Measurements from ENCODE around the gene RALGDS.
"Not testable (repeated sequence)": the region's sequence is repeated elsewhere in the genome, so short reads cannot be mapped to it uniquely, and the experiment has no call there.

Gene RALGDS

DNA sequence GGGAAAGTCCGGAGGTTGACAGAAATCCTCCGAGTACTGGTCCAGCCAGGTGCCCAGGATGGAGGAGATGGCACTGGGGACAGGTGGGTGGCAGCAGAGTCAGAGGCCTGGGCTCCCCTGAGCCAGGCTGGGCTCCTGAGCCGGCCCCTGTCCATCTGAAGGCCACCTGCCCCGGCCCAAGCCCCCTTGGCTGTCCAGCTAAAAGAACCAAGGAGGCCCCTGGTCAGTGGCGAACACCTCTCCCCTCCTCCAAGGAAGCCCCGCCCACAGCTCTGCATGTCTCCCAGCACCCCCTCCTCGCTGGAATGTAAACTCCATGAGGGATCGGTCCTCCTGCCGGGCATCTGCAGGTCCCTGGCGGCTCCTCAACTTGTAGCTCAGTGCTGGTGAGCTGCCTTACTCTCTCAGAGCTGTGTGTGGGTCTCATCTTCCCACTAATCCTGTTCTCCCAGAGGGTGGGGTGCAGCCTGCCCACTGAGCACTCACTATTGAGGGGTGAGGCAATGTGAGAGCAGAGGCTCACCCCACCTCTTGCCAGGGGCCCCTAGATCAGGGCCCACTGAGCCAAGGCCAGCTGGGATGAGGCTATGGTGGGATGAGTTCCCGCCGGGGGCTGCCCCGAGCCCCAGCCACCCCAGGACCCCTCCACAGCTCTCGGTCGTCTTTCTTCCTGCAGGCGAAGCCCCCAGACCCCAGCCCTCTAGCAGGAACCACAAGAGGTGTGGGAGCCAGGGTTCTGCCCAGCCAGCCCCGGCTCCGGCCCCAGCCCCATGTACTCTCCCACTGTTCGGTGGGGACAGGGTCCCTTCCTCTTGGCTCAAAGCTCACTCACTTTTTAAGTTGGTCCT, 12.0 kb downstream of the RALGDS start:
- DNase-seq (ENCODE audit: low read depth in 4 of 4, low spot score in 1 of 4) = no peak

DNA sequence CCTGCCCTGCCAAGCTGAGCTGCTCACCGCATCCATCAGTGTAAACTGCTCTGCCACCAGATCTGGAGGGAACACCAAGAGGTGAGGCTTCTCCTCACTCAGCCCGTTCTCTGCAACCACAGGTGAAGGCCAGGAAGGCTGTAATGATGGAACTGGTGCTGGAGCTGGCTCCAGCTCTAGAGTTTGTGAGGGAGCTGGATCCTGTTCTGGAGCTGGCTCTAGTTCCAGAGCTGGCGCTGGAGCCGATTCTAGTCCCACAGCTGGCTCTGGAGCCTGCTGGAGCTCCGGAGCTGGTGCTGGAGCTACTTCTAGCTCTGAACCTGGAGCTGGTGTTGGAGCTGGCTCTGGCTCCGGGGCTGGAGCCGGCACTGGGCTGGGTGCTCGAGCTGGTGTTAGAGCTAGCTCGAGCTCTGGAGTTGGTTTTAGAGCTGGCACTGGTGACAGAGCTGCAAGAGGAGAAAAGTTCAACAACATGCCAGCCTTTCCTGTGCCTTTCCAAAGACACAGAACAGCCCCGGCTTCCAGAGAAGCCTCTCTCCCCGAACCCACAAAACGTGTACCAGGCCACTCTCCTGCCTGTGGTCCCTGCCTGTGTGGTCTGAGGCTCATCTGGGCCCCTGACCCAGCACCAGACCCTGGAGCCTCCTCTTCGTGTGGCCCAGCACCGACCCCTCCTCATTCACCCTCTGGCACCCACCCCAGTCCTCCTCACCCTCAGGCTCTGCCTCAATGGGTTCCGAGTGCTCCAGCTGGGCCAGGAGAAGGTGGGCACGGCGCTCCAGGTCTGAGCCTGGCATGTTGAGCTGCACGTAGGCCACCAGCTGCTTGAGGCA, 12.9 kb downstream of the RALGDS start:
- DNase-seq (ENCODE audit: low read depth in 4 of 4, low spot score in 1 of 4) = no peak

- no peak for DNase-seq (ENCODE audit: low read depth in 4 of 4, low spot score in 1 of 4)
Observed at GRCh38 chr9:133107245-133107722, 13.8 kb downstream of the RALGDS start.

DNA sequence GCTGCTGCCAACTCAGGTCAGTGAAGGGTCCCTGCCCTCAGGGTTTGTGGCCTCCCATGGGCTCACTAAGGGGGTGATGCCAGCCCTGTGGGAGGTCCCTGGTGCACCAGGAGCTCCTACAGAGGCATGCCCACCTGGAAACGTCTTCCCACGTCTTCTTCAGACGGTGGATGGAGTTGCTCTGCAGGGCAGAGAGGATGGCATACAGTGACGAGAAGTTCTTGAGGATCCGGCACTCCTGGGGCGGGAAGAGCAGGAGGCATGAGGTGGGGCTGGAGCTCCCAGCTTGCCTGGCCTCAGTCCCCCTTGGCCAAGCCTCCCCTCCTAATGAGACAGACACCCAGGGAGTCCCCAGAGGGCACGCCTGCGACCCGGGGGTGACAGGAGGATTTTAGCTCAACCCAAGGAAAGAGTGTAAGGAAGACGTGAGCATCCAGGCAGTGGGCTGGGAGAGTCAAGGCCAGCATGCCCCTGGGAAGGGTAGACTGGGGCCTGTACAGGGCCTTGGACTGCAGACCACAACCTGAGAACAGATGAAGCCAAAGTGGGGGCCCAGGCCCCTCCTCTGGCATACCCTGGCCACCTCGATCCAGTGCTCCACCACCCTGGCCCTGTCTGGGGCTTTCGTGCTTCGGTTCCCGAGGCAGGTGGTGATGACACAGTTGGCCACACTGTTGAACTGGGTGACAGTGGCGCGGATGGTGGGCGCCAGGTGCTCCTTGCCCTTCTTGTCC, 14.4 kb downstream of the RALGDS start:
- no peak for DNase-seq (ENCODE audit: low read depth in 4 of 4, low spot score in 1 of 4)

DNA sequence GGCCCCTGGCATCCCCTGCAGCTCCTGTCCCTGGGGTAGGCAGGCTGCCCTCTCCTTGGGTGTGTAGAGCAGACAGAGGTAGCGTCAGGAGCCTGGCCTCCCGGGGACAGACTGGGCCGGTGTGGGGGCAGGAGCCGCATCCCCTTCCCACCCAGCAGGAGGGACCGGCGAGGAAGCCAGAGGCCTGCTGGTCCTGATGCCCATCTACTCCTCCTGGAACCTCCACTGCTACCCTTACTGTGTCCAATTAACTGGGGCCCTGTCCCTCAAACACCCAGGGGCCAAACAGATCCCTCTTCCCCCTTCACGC, 15.6 kb downstream of the RALGDS start:
- DNase-seq (ENCODE audit: low read depth in 4 of 4, low spot score in 1 of 4) = no peak

GRCh38 chr9:133104718-133105460, 16.2 kb downstream of the RALGDS start:
- DNase-seq (ENCODE audit: low read depth in 4 of 4, low spot score in 1 of 4) = no peak

GRCh38 chr9:133103987-133104505, 17.0 kb downstream of the RALGDS start:
- no peak for DNase-seq (ENCODE audit: low read depth in 4 of 4, low spot score in 1 of 4)

GRCh38 chr9:133103183-133103986, 17.7 kb downstream of the RALGDS start:
- peak in 1 of 4 experiments; percentile 34 for DNase-seq (ENCODE audit: low read depth in 4 of 4, low spot score in 1 of 4)

- no peak for DNase-seq (ENCODE audit: low read depth in 4 of 4, low spot score in 1 of 4)
Observed at GRCh38 chr9:133102190-133103021, 18.6 kb downstream of the RALGDS start.

- DNase-seq (ENCODE audit: low read depth in 4 of 4, low spot score in 1 of 4) = no peak
Observed at GRCh38 chr9:133101356-133102189, 19.5 kb downstream of the RALGDS start.

GRCh38 chr9:133100506-133101355, 20.3 kb downstream of the RALGDS start:
- DNase-seq (ENCODE audit: low read depth in 4 of 4, low spot score in 1 of 4) = no peak

DNA sequence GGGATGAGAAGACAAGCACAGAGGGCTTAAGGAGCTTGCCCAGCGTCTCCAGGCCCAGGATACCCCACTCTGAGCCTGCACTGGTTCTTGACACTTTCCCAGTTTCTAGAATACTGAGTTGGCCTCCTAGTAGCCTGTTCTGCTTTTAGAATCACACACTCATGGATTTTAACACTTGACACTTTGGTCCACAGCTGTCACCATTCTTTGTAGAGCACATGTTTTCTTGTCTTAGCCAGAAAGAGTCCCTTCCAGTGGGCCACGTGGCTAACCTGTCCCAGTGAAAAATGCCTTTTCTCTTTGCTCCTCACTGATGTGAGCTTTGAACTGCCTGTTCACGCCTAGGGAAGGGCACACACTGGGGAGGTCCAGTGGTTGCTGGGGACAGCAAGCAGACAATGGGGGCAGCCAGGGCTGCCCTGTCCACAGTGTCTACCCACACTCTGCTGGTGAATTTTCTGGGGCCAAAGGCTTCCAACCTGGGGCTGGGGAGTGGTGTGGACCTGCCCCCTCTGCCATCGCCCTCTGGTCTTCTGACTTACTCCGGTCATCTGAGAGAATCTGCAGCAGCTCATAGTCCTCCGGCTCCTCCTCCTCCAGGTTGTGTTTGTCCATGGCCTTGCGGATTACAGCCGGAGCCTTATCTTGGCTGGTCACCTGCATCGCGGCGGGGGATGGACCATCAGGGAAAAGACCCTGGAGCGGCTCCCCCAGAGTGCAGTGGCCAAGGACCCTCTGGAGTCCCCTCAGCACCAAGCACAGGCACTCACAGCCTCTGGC, 21.1 kb downstream of the RALGDS start:
- DNase-seq (ENCODE audit: low read depth in 4 of 4, low spot score in 1 of 4) = no peak

DNA sequence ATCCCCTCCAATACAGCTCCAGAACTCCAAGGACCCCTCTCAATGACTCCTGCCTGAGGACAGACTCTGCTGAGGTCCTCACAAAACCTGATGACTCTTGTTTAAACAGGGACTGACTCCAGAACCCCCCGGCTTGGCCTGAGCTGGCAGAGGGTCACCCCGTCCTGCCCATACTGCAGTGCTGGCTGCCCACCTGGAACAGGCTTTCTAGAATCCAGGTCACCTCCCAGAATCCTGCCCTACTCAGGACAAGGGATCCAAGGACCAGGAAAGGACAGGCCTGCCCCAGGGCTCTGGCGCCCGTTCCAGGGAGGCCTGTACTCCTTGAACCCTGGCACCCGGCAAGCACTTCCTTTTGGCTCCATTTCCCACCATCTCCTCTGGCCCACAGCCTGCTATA, 22.2 kb downstream of the RALGDS start:
- DNase-seq (ENCODE audit: low read depth in 4 of 4, low spot score in 1 of 4) = no peak

DNA sequence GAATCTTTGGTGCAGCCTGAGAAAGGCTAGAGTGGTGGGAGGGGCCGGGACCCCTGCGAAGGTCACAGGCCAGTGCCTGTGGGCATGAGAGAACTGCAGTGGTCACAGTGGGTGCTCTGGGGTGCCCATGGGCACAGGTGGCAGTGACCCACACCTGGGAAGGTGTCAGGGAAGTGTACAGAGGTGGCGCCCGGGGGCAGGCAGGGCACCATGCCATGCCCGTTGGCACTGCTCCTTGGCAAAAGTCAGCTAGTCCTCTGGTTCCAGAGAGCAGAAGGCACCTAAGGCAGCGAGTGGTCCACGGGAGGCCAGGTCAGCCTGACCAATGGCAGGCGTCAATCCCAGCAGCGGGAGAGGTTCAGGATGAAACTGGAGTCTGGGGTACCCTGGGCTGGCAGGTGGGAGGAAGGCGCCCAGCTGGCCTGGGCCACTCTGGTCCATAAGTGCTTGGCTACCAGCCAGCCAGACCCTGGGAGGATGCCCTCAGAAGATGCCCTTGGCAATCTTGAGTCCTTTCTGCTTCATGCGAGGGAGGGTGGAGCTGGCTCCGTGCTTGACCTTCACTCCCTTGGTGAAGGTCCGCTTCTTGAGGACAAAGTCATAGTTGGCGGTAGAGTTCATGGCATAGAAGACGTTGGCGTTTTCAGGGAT, 22.8 kb downstream of the RALGDS start:
- DNase-seq (ENCODE audit: low read depth in 4 of 4, low spot score in 1 of 4) = no peak

GRCh38 chr9:133094842-133095393, 26.1 kb downstream of the RALGDS start:
- DNase-seq (ENCODE audit: low read depth in 4 of 4, low spot score in 1 of 4) = no peak

- DNase-seq (ENCODE audit: low read depth in 4 of 4, low spot score in 1 of 4) = not testable (repeated sequence)
Observed at GRCh38 chr9:133094351-133094750, 26.7 kb downstream of the RALGDS start.

Measured in stimulated activated CD4-positive, alpha-beta T cell treated with anti-CD3 and anti-CD28 coated beads, Interleukin-1b, Interleukin-23, amount 100 ng/mL, for 24 hours (primary cell).